ENCODE measurements around the gene TOX2. TPM values are rescaled to one million over a fixed set of nuclear protein-coding genes. Genes with fewer than 3 reads are reported as not detected.

Gene TOX2
- total and polyA plus RNA-seq, 4 experiments from 2014 or later: 0.22 to 1.1 (median 0.49) TPM

- Histone ChIP-seq H3K9me3 (ENCODE audit: control insufficient read depth in 1 of 2, low read length in 2 of 2) (no peaks in the 10 kb centered on the region), H3K36me3 (ENCODE audit: insufficient read depth, low read length) (no peaks in the 10 kb centered on the region), H3K27ac (ENCODE audit: low read depth, low read length) (no peak overlapping the region), H3K27me3 (ENCODE audit: insufficient read depth, low read length) (no peaks in the 10 kb centered on the region), H3K4me1 (ENCODE audit: insufficient read depth, low read length) (peaks cover 54% of the 10 kb centered on the region), H3K4me3 (ENCODE audit: low read length in 2 of 2) (no peak overlapping the region)
- Mint-ChIP-seq H3K4me1 (peaks cover 27 to 66% (median 48%) of the 10 kb centered on the region in 4 donors), H3K27me3 (no peaks in the 10 kb centered on the region), H3K36me3 (no peaks in the 10 kb centered on the region), H3K27ac (peak overlapping the region in 6 of 7 donors; percentile 6 to 82 (median 31)), H3K4me3 (peak overlapping the region in 1 of 8 donors; percentile 33), H3K9me3 (no peaks in the 10 kb centered on the region)
- no peak for DNase-seq
- intact Hi-C loops (cut with micrococcal nuclease): loop anchor here (5.0 kb wide), 1 partner anchor 131 kb away; no protein-coding TSS in a partner anchor
- ChIA-PET CTCF (ENCODE audit: partially characterized antibody) (no interaction called here), POLR2A (ENCODE audit: partially characterized antibody) (no interaction called here)
These were observed 158.5 kb downstream of the TOX2 start for GRCh38 chr20:44073011-44073674.

GRCh38 chr20:44073675-44074071 lies 159.0 kb downstream of the TOX2 start:
- no peak overlapping the region for H3K27ac ChIP-seq (ENCODE audit: low read depth, low read length)
- peaks cover 49% of the 10 kb centered on the region for H3K4me1 ChIP-seq (ENCODE audit: insufficient read depth, low read length)
- no peaks in the 10 kb centered on the region for H3K36me3 ChIP-seq (ENCODE audit: insufficient read depth, low read length)
- H3K4me3 Mint-ChIP-seq: no peak overlapping the region
- H3K27ac Mint-ChIP-seq: peak overlapping the region in 5 of 7 donors; percentile 6 to 80 (median 8)
- ChIA-PET CTCF (ENCODE audit: partially characterized antibody) (no interaction called here), POLR2A (ENCODE audit: partially characterized antibody) (no interaction called here)
- intact Hi-C loops (cut with micrococcal nuclease): loop anchor here (5.0 kb wide), 1 partner anchor 131 kb away; no protein-coding TSS in a partner anchor
- H3K4me3 ChIP-seq (ENCODE audit: low read length in 2 of 2): no peak overlapping the region
- no peak for DNase-seq
- H3K27me3 Mint-ChIP-seq: no peaks in the 10 kb centered on the region
- no peaks in the 10 kb centered on the region for H3K36me3 Mint-ChIP-seq
- no peaks in the 10 kb centered on the region for H3K9me3 Mint-ChIP-seq
- H3K9me3 ChIP-seq (ENCODE audit: control insufficient read depth in 1 of 2, low read length in 2 of 2): no peaks in the 10 kb centered on the region
- H3K4me1 Mint-ChIP-seq: peaks cover 30 to 61% (median 45%) of the 10 kb centered on the region in 4 donors
- no peaks in the 10 kb centered on the region for H3K27me3 ChIP-seq (ENCODE audit: insufficient read depth, low read length)

- Mint-ChIP-seq H3K36me3 (no peaks in the 10 kb centered on the region), H3K27ac (peak overlapping the region in 3 of 7 donors; percentile 2 to 63 (median 9)), H3K27me3 (no peaks in the 10 kb centered on the region), H3K9me3 (no peaks in the 10 kb centered on the region), H3K4me1 (peaks cover 27 to 53% (median 39%) of the 10 kb centered on the region in 4 donors), H3K4me3 (no peak overlapping the region)
- Histone ChIP-seq H3K27me3 (ENCODE audit: insufficient read depth, low read length) (no peaks in the 10 kb centered on the region), H3K36me3 (ENCODE audit: insufficient read depth, low read length) (no peaks in the 10 kb centered on the region), H3K4me1 (ENCODE audit: insufficient read depth, low read length) (peaks cover 43% of the 10 kb centered on the region), H3K27ac (ENCODE audit: low read depth, low read length) (no peak overlapping the region), H3K4me3 (ENCODE audit: low read length in 2 of 2) (no peak overlapping the region), H3K9me3 (ENCODE audit: control insufficient read depth in 1 of 2, low read length in 2 of 2) (no peaks in the 10 kb centered on the region)
- POLR2A ChIA-PET (ENCODE audit: partially characterized antibody): no interaction called here
- CTCF ChIA-PET (ENCODE audit: partially characterized antibody): no interaction called here
- no peak for DNase-seq
- intact Hi-C loops (cut with micrococcal nuclease): loop anchor here (5.0 kb wide), 1 partner anchor 132 kb away; no protein-coding TSS in a partner anchor
These were observed 159.8 kb downstream of the TOX2 start for GRCh38 chr20:44074252-44075151.

- peak overlapping the region in 1 of 8 donors; percentile 30 for H3K4me3 Mint-ChIP-seq
- Histone ChIP-seq H3K27me3 (ENCODE audit: insufficient read depth, low read length) (no peaks in the 10 kb centered on the region), H3K36me3 (ENCODE audit: insufficient read depth, low read length) (no peaks in the 10 kb centered on the region), H3K4me3 (ENCODE audit: low read length in 2 of 2) (no peak overlapping the region), H3K9me3 (ENCODE audit: control insufficient read depth in 1 of 2, low read length in 2 of 2) (no peaks in the 10 kb centered on the region), H3K27ac (ENCODE audit: low read depth, low read length) (no peak overlapping the region), H3K4me1 (ENCODE audit: insufficient read depth, low read length) (peaks cover 36% of the 10 kb centered on the region)
- DNase-seq: no peak
- ChIA-PET CTCF (ENCODE audit: partially characterized antibody) (no interaction called here), POLR2A (ENCODE audit: partially characterized antibody) (no interaction called here)
- H3K27ac Mint-ChIP-seq: peak overlapping the region in 2 of 7 donors; percentile 67 to 72
- intact Hi-C loops (cut with micrococcal nuclease): no loop called here
- H3K4me1 Mint-ChIP-seq: peaks cover 21 to 45% (median 33%) of the 10 kb centered on the region in 4 donors
- no peaks in the 10 kb centered on the region for H3K27me3 Mint-ChIP-seq
- H3K9me3 Mint-ChIP-seq: no peaks in the 10 kb centered on the region
- H3K36me3 Mint-ChIP-seq: no peaks in the 10 kb centered on the region
These were observed 160.7 kb downstream of the TOX2 start for GRCh38 chr20:44075191-44075949.

- no peaks in the 10 kb centered on the region for H3K27me3 ChIP-seq (ENCODE audit: insufficient read depth, low read length)
- ChIA-PET CTCF (ENCODE audit: partially characterized antibody) (no interaction called here), POLR2A (ENCODE audit: partially characterized antibody) (no interaction called here)
- peaks cover 34% of the 10 kb centered on the region for H3K4me1 ChIP-seq (ENCODE audit: insufficient read depth, low read length)
- H3K4me1 Mint-ChIP-seq: peaks cover 23 to 45% (median 33%) of the 10 kb centered on the region in 4 donors
- H3K4me3 ChIP-seq (ENCODE audit: low read length in 2 of 2): no peak overlapping the region
- H3K27me3 Mint-ChIP-seq: no peaks in the 10 kb centered on the region
- H3K9me3 ChIP-seq (ENCODE audit: control insufficient read depth in 1 of 2, low read length in 2 of 2): no peaks in the 10 kb centered on the region
- H3K9me3 Mint-ChIP-seq: no peaks in the 10 kb centered on the region
- intact Hi-C loops (cut with micrococcal nuclease): no loop called here
- H3K4me3 Mint-ChIP-seq: no peak overlapping the region
- no peaks in the 10 kb centered on the region for H3K36me3 Mint-ChIP-seq
- no peaks in the 10 kb centered on the region for H3K36me3 ChIP-seq (ENCODE audit: insufficient read depth, low read length)
- no peak overlapping the region for H3K27ac ChIP-seq (ENCODE audit: low read depth, low read length)
- DNase-seq: no peak
- no peak overlapping the region for H3K27ac Mint-ChIP-seq
These were observed 161.2 kb downstream of the TOX2 start for GRCh38 chr20:44075950-44076232.

GRCh38 chr20:44079291-44079690 lies 164.6 kb downstream of the TOX2 start:
- H3K27me3 ChIP-seq (ENCODE audit: insufficient read depth, low read length): no peaks in the 10 kb centered on the region
- Mint-ChIP-seq H3K4me1 (peaks cover 14 to 21% (median 17%) of the 10 kb centered on the region in 4 donors), H3K27me3 (peaks cover 0 to 1% of the 10 kb centered on the region in 2 donors), H3K9me3 (no peaks in the 10 kb centered on the region), H3K36me3 (no peaks in the 10 kb centered on the region), H3K4me3 (no peak overlapping the region), H3K27ac (peak overlapping the region in 3 of 7 donors; percentile 31 to 72 (median 51))
- H3K4me3 ChIP-seq (ENCODE audit: low read length in 2 of 2): no peak overlapping the region
- peaks cover 11% of the 10 kb centered on the region for H3K4me1 ChIP-seq (ENCODE audit: insufficient read depth, low read length)
- no peaks in the 10 kb centered on the region for H3K36me3 ChIP-seq (ENCODE audit: insufficient read depth, low read length)
- intact Hi-C loops (cut with micrococcal nuclease): no loop called here
- no peaks in the 10 kb centered on the region for H3K9me3 ChIP-seq (ENCODE audit: control insufficient read depth in 1 of 2, low read length in 2 of 2)
- H3K27ac ChIP-seq (ENCODE audit: low read depth, low read length): no peak overlapping the region
- no peak for DNase-seq
- CTCF ChIA-PET (ENCODE audit: partially characterized antibody): interaction anchor here (1.0 to 7.8 kb wide), 5 partner anchors 15 to 342 kb away, joined by 3 to 143 read pairs (median 7); no protein-coding TSS in a partner anchor
- POLR2A ChIA-PET (ENCODE audit: partially characterized antibody): no interaction called here
